Cardiac fibroblast (primary cell): ENCODE results near the gene PHACTR1.

Experiments
- DNase-seq, 2 donors: peaks; one replicate each; pipeline versions ENCODE4 v3.0.0 to v3.0.0-alpha.2; 2010; ENCODE audit warnings: low read depth in 2 of 2
- H3K4me3 ChIP-seq, 2 donors: replicated peaks in 1 of 2; 1 replicate in 1 of 2; 2 replicates in 1 of 2; pipeline ENCODE4 v1.5.1; 2011; ENCODE audit warnings: low read depth in 2 of 2, low read length in 2 of 2, mild to moderate bottlenecking in 2 of 2, moderate library complexity in 1 of 2
- TF ChIP-seq, protein P1 (sequence below): IDR thresholded peaks from one replicate; pipeline ENCODE4 v1.5.1; 2011; ENCODE audit warnings: low read depth, mild to moderate bottlenecking, low read length, inconsistent platforms

The PHACTR1 gene

DNA sequence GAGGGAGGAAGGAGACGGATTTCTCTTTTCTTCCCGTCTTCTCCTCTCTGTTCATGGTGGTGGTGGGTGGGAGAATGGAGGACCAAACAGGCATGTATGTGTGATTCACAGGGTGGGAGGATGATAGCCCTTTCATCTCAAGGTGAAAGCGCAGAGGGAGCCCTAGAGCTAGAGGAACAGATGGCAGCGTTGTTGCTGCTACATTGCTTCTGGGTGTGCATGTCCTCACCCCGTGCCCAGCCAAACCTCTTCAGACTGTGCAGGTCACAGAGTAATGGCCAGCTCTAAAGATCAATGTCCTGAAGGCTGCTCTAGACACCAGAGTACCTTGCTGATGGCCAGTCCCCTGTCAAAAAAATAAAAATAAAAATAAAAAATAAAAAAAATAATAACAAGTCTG, 310.0 kb downstream of the PHACTR1 start:
- DNase-seq: no peak
- H3K4me3 ChIP-seq: no peak overlapping the region
- TF ChIP-seq, protein P1, sequence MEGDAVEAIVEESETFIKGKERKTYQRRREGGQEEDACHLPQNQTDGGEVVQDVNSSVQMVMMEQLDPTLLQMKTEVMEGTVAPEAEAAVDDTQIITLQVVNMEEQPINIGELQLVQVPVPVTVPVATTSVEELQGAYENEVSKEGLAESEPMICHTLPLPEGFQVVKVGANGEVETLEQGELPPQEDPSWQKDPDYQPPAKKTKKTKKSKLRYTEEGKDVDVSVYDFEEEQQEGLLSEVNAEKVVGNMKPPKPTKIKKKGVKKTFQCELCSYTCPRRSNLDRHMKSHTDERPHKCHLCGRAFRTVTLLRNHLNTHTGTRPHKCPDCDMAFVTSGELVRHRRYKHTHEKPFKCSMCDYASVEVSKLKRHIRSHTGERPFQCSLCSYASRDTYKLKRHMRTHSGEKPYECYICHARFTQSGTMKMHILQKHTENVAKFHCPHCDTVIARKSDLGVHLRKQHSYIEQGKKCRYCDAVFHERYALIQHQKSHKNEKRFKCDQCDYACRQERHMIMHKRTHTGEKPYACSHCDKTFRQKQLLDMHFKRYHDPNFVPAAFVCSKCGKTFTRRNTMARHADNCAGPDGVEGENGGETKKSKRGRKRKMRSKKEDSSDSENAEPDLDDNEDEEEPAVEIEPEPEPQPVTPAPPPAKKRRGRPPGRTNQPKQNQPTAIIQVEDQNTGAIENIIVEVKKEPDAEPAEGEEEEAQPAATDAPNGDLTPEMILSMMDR: no peak

DNA sequence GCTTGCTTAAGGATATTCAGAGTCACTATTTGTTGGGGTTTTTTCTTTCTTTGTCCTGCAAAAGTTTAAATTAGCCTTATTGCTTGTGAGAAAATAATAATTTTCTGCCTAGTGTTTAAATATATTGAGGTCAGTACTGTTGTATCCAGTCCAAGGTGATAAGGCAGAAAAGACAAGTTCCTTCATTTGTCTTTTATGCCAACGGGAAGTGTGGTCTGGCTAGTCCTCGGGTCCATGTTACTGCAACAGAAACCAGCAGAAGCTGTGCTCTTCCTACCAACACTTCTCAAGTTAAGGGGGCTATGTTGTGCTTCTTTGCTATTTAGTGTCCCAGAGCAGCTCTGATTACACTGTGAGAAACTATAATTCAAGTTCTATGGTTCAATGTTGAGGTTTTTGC, 310.6 kb downstream of the PHACTR1 start:
- TF ChIP-seq, protein P1: no peak
- no peak overlapping the region for H3K4me3 ChIP-seq
- DNase-seq: no peak

DNA sequence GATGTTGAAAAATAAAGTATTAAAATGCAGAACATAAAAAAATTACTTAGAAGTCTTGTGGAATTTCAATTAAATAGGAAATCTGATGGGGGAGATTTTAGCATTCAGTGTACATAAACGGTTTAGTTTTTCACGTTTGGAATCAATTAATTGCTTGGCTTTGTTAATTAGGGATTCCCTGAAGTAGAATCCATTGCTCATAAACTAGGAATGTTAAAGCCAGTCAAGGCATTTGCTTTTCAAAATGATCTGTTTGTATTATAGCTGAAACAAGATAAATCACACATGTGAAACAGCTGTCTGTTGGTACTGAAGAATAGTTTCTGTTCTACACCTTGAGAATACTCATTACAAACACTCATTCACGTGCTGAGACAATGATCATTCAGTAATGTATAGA, 313.8 kb downstream of the PHACTR1 start:
- TF ChIP-seq, protein P1: no peak
- H3K4me3 ChIP-seq: no peak overlapping the region
- DNase-seq: no peak

DNA sequence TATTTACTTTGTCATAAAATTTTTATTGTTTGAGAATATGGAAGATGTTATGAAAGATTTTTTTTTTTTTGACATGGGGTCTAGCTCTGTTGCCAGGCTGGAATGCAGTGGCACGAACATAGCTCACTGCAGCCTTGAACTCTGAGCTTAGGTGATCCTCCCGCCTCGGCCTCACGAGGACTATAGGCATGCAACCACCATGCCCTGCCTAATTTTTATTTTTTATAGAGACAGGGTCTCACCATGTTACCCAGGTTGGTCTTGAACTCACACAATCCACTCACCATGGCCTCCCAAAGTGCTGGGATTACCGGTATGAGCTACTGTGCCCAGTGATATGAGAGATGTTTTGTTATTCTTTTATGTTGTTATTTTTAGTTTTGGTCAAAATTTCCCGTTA, 316.0 kb downstream of the PHACTR1 start:
- DNase-seq: no peak
- no peak overlapping the region for H3K4me3 ChIP-seq
- TF ChIP-seq, protein P1: no peak

DNA sequence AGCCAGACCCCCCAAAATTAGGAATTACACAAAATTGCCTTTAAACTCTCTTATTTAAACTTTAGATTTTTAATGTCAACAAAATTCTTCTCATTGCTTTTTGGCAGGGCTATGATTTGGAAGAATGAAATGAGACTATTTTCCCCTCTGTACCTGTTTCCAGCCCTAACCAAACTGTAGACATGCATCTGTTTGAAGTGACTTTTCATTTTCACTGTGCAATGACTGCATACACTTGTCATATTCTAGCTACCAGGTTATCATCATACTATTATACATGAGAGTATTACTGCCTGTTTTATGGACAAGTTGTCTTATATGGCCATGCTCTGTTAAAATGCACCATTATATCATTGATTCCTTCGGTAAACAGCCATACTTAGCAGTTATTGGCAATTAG, 316.6 kb downstream of the PHACTR1 start:
- DNase-seq: no peak
- TF ChIP-seq, protein P1: no peak
- no peak overlapping the region for H3K4me3 ChIP-seq

DNA sequence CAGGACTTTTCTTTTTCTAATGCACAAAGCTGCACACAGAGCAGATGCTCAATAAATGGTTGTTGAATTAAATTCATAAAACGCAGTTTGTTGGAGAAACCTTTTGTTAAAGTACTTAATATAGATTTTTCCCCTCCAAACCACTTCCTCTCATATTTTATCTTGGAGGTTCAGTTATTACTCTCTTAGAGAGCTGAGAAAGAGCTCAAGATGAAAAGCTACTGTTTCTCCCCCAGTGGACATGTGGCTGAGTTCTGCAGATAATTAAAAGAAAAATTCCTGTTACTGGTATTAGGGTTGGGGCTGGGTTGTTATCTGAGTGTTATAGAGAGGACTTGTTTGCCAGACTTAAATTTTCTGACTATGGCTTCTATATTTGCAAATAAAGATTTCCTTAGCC, 317.7 kb downstream of the PHACTR1 start:
- H3K4me3 ChIP-seq: no peak overlapping the region
- no peak for DNase-seq
- TF ChIP-seq, protein P1: no peak

DNA sequence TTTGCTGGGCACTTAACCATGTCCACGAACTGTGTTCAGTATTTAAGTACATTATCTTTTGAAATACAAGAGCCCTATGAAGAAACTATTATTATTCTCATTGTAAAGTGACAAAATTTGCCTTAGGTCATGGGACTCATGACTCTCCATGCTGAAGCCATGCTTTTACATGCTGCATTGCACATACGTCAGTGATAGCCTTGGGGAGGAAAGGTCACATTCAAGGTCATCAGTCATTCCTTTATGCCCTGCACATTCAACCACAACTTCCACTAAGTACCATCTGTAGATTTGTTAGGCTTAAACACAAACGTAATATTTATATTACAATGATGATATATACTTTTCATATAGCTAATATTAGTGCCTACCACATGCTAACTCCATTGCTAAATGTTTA, 319.0 kb downstream of the PHACTR1 start:
- TF ChIP-seq, protein P1: no peak
- DNase-seq: no peak
- H3K4me3 ChIP-seq: no peak overlapping the region
